ENCODE data around the gene MEIKIN. TPM values are rescaled to one million over a fixed set of nuclear protein-coding genes. Genes with fewer than 3 reads are reported as not detected.
"Not testable (repeated sequence)": the region's sequence is repeated elsewhere in the genome, so short reads cannot be mapped to it uniquely, and the experiment has no call there.

Gene MEIKIN
- total RNA-seq, 2 donors from 2014 or later, result not detected

GRCh38 chr5:131899686-131900085, 45.8 kb downstream of the MEIKIN start:
- no peak for TF ChIP-seq CTCF (IDR thresholded peaks at IDR 0.05)
- no peaks in the 10 kb centered on the region for H3K36me3 ChIP-seq
- H3K27ac ChIP-seq, result no peak overlapping the region
- H3K4me3 ChIP-seq, result no peak overlapping the region
- DNase-seq (ENCODE audit: low spot score), result no peak
- no peaks in the 10 kb centered on the region for H3K27me3 ChIP-seq
- H3K4me1 ChIP-seq, result no peaks in the 10 kb centered on the region
- peaks cover 0 to 17% of the 10 kb centered on the region in 2 donors for H3K9me3 ChIP-seq

DNA sequence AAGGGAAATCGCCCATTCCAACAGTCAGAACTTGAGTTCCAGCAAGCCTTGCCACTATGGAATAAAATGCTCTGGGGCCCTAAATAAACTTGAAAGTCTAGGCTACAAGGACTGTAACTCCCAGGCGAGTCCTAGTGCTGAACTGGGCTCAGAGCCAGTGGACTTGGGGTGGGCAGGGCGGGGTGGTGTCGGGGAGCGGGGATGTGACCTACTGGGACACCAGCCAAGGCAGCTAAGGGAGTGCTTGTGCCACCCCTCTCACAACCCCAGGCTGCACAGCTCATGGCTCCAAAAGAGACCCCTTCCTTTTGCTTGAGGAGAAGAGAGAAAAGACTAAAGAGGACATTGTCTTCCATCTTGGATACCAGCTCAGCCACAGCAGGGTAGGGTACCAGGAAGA, 61.5 kb downstream of the MEIKIN start:
- Histone ChIP-seq H3K4me3 (no peak overlapping the region), H3K27ac (no peak overlapping the region), H3K9me3 (peaks cover 0 to 5% of the 10 kb centered on the region in 2 donors), H3K36me3 (no peaks in the 10 kb centered on the region), H3K4me1 (no peaks in the 10 kb centered on the region), H3K27me3 (no peaks in the 10 kb centered on the region)
- no peak for TF ChIP-seq CTCF (IDR thresholded peaks at IDR 0.05)
- no peak for DNase-seq (ENCODE audit: low spot score)

- DNase-seq (ENCODE audit: low spot score), result no peak
- H3K27ac ChIP-seq, result no peak overlapping the region
- no peaks in the 10 kb centered on the region for H3K27me3 ChIP-seq
- H3K4me3 ChIP-seq, result no peak overlapping the region
- H3K4me1 ChIP-seq, result no peaks in the 10 kb centered on the region
- TF ChIP-seq CTCF (IDR thresholded peaks at IDR 0.05), result no peak
- no peaks in the 10 kb centered on the region for H3K9me3 ChIP-seq
- no peaks in the 10 kb centered on the region for H3K36me3 ChIP-seq
Observed at GRCh38 chr5:131879705-131880104, 65.8 kb downstream of the MEIKIN start.

- no peaks in the 10 kb centered on the region for H3K9me3 ChIP-seq
- H3K27me3 ChIP-seq, result no peaks in the 10 kb centered on the region
- no peaks in the 10 kb centered on the region for H3K4me1 ChIP-seq
- H3K27ac ChIP-seq, result no peak overlapping the region
- no peak overlapping the region for H3K4me3 ChIP-seq
- no peaks in the 10 kb centered on the region for H3K36me3 ChIP-seq
- no peak for DNase-seq (ENCODE audit: low spot score)
- TF ChIP-seq CTCF (IDR thresholded peaks at IDR 0.05), result no peak
Observed at GRCh38 chr5:131877873-131878272, 67.6 kb downstream of the MEIKIN start.

DNA sequence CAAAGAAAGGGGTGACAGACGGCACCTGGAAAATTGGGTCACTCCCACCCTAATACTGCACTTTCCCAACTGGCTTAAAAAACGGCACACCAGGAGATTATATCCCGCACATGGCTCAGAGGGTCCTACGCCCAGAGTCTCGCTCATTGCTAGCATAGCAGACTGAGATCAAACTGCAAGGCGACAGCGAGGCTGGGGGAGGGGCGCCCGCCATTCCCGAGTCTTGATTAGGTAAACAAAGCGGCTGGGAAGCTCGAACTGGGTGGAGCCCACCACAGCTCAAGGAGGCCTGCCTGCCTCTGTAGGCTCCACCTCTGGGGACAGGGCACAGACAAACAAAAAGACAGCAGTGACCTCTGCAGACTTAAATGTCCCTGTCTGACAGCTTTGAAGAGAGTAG, 74.2 kb downstream of the MEIKIN start:
- not testable (repeated sequence) for H3K27me3 ChIP-seq; H3K4me3 ChIP-seq; H3K27ac ChIP-seq; H3K4me1 ChIP-seq; H3K36me3 ChIP-seq; DNase-seq (ENCODE audit: low spot score)
- peaks cover 0 to 23% of the 10 kb centered on the region in 2 donors for H3K9me3 ChIP-seq

DNA sequence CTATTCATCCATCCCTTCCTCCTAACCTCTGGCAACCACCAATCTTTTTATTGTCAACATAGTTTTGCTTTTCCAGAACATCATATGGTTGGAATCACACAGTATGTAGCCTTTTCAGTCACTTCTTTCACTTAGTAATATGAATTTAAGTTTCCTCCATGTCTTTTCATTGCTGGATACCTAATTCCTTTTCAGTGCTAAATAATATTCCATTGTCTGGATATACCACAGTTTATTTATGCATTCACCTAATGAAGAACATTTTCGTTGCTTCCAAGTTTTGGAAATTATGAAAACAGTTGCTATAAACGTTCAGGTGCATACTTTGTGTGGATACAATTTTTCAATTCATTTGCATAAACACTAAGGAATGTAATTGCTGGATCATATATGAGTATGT, 77.9 kb downstream of the MEIKIN start:
- no peaks in the 10 kb centered on the region for H3K36me3 ChIP-seq
- no peak for DNase-seq (ENCODE audit: low spot score)
- H3K27ac ChIP-seq, result no peak overlapping the region
- H3K27me3 ChIP-seq, result no peaks in the 10 kb centered on the region
- no peak overlapping the region for H3K4me3 ChIP-seq
- peaks cover 0 to 53% of the 10 kb centered on the region in 2 donors for H3K9me3 ChIP-seq
- no peak for TF ChIP-seq CTCF (IDR thresholded peaks at IDR 0.05)
- no peaks in the 10 kb centered on the region for H3K4me1 ChIP-seq
